Measurements from ENCODE around the gene DAAM1.
A peak's percentile ranks its signal among the peaks of the same experiment; 100 is the strongest.

The DAAM1 gene

GRCh38 chr14:59336706-59337105 lies 148.2 kb downstream of the DAAM1 start:
- H3K79me2 ChIP-seq = peaks cover 4% of the 10 kb centered on the region
- TF ChIP-seq, protein P1, sequence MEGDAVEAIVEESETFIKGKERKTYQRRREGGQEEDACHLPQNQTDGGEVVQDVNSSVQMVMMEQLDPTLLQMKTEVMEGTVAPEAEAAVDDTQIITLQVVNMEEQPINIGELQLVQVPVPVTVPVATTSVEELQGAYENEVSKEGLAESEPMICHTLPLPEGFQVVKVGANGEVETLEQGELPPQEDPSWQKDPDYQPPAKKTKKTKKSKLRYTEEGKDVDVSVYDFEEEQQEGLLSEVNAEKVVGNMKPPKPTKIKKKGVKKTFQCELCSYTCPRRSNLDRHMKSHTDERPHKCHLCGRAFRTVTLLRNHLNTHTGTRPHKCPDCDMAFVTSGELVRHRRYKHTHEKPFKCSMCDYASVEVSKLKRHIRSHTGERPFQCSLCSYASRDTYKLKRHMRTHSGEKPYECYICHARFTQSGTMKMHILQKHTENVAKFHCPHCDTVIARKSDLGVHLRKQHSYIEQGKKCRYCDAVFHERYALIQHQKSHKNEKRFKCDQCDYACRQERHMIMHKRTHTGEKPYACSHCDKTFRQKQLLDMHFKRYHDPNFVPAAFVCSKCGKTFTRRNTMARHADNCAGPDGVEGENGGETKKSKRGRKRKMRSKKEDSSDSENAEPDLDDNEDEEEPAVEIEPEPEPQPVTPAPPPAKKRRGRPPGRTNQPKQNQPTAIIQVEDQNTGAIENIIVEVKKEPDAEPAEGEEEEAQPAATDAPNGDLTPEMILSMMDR (IDR thresholded peaks at IDR 0.05) = no peak
- H2AFZ ChIP-seq = no peak overlapping the region
- H3K4me1 ChIP-seq = peaks cover 62% of the 10 kb centered on the region
- H3K4me3 ChIP-seq (ENCODE audit: low read depth, low read length) = no peak overlapping the region
- H3K27ac ChIP-seq = peak overlapping the region; percentile 96
- no peaks in the 10 kb centered on the region for H3K36me3 ChIP-seq (ENCODE audit: control insufficient read depth, insufficient read depth, low read length)
- no peaks in the 10 kb centered on the region for H3K9me3 ChIP-seq (ENCODE audit: control insufficient read depth, low read length)
- H3K4me2 ChIP-seq (ENCODE audit: low read length) = no peak overlapping the region
- no peak overlapping the region for H3K9ac ChIP-seq
- no peaks in the 10 kb centered on the region for H3K27me3 ChIP-seq (ENCODE audit: control insufficient read depth, insufficient read depth, low read length)

DNA sequence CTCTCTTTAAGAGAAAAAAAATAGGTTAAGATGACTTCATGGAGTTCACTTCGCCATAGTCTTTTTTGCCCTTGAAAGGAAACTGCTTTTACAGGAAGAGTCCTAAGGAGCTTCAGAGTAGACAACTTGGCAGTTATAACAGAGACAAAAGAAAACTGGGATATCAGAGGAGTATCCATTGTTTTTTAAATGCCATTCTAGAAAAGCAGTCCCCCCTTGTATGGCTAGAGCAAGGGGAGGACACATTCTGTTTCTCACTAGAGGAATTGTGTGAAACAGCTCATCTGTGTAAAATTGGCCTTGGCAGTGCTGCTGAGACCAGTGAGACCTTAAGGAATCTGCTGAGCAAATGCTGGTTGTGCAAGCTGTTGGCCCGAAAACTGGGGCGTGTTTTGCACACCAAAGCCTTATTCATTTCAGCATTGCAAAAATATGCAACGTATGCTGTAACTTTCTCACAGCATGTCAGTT lies 148.7 kb downstream of the DAAM1 start:
- peaks cover 66% of the 10 kb centered on the region for H3K4me1 ChIP-seq
- peak overlapping the region; percentile 53 for H2AFZ ChIP-seq
- H3K4me3 ChIP-seq (ENCODE audit: low read depth, low read length) = no peak overlapping the region
- H3K79me2 ChIP-seq = peaks cover 4% of the 10 kb centered on the region
- no peaks in the 10 kb centered on the region for H3K36me3 ChIP-seq (ENCODE audit: control insufficient read depth, insufficient read depth, low read length)
- H3K9me3 ChIP-seq (ENCODE audit: control insufficient read depth, low read length) = no peaks in the 10 kb centered on the region
- H3K9ac ChIP-seq = no peak overlapping the region
- no peaks in the 10 kb centered on the region for H3K27me3 ChIP-seq (ENCODE audit: control insufficient read depth, insufficient read depth, low read length)
- TF ChIP-seq, protein P1 (IDR thresholded peaks at IDR 0.05) = no peak
- peak overlapping the region; percentile 96 for H3K27ac ChIP-seq
- no peak overlapping the region for H3K4me2 ChIP-seq (ENCODE audit: low read length)

- H2AFZ ChIP-seq = no peak overlapping the region
- H3K4me1 ChIP-seq = peaks cover 72% of the 10 kb centered on the region
- no peak overlapping the region for H3K9ac ChIP-seq
- no peak overlapping the region for H3K4me2 ChIP-seq (ENCODE audit: low read length)
- TF ChIP-seq, protein P1 (IDR thresholded peaks at IDR 0.05) = no peak
- H3K36me3 ChIP-seq (ENCODE audit: control insufficient read depth, insufficient read depth, low read length) = no peaks in the 10 kb centered on the region
- peak overlapping the region; percentile 96 for H3K27ac ChIP-seq
- H3K79me2 ChIP-seq = peaks cover 4% of the 10 kb centered on the region
- no peaks in the 10 kb centered on the region for H3K27me3 ChIP-seq (ENCODE audit: control insufficient read depth, insufficient read depth, low read length)
- no peaks in the 10 kb centered on the region for H3K9me3 ChIP-seq (ENCODE audit: control insufficient read depth, low read length)
- H3K4me3 ChIP-seq (ENCODE audit: low read depth, low read length) = no peak overlapping the region
Measured at GRCh38 chr14:59338761-59339160, 150.3 kb downstream of the DAAM1 start.

DNA sequence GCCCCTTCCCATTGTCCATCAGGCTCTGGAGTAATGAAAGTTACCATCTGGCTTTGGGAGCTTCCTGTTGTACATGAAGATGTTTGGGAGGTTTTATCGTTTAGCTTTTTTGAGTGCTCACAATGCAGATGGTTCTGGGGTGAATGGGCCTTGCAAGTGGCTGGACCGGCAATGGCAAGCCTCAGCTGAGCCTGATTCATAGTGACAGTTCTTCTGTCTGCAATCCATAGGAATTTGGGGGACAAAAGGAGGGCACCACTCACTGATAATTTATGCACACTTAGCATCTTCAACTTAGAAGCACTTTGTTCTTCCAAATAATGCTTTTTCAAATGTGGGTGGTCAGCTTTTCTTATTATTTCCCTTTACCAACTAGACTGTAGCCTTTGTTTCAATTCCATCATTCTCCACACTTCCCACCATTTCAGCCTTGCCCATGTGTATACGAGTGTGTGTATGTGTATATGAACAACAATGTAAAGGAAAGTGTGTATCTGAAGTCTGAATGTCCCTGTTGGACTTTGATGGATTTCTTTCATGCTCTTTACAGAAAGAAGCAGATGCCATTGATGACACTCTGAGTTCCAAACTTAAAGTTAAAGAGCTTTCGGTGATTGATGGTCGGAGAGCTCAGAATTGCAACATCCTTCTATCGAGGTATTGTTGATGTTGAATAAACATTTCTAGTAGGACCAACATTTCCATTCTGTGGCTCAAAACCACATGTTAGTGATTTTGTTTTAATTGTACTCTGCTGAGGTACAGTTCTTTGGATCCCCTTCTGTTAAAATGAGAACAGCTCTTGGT lies 151.3 kb downstream of the DAAM1 start:
- H3K27ac ChIP-seq = peak overlapping the region; percentile 93
- H3K4me1 ChIP-seq = peaks cover 73% of the 10 kb centered on the region

More for the DNA sequence above, 151.3 kb downstream of the DAAM1 start:
- Histone ChIP-seq H3K27me3 (ENCODE audit: control insufficient read depth, insufficient read depth, low read length) (no peaks in the 10 kb centered on the region), H3K79me2 (no peaks in the 10 kb centered on the region), H3K4me3 (ENCODE audit: low read depth, low read length) (no peak overlapping the region), H3K9ac (no peak overlapping the region), H3K4me2 (ENCODE audit: low read length) (peak overlapping the region; percentile 6), H2AFZ (no peak overlapping the region), H3K9me3 (ENCODE audit: control insufficient read depth, low read length) (no peaks in the 10 kb centered on the region), H3K36me3 (ENCODE audit: control insufficient read depth, insufficient read depth, low read length) (no peaks in the 10 kb centered on the region)
- TF ChIP-seq, protein P1 (IDR thresholded peaks at IDR 0.05) = no peak
